HUES48 (cell line): ENCODE results near the gene PDE4B.
"Not testable (repeated sequence)": the region's sequence is repeated elsewhere in the genome, so short reads cannot be mapped to it uniquely, and the experiment has no call there.

Source experiments
- H3K27ac ChIP-seq: one replicate; pipeline ENCODE4 v1.7.0; 2013; ENCODE audit warnings: low read depth, low read length, inconsistent platforms
- H3K27me3 ChIP-seq: 2 replicates; pipeline ENCODE4 v1.6.1; 2013; ENCODE audit warnings: mild to moderate bottlenecking, low read length; ENCODE audit not compliant: control insufficient read depth, insufficient read depth
- H3K36me3 ChIP-seq: 2 replicates; pipeline ENCODE4 v1.6.1; 2013; ENCODE audit warnings: low read length; ENCODE audit not compliant: control insufficient read depth, insufficient read depth
- H3K4me1 ChIP-seq: 2 replicates; pipeline ENCODE4 v1.6.1; 2013; ENCODE audit warnings: mild to moderate bottlenecking, low read length; ENCODE audit not compliant: control insufficient read depth, insufficient read depth
- H3K4me3 ChIP-seq: 2 replicates; pipeline ENCODE4 v1.5.1; 2013; ENCODE audit warnings: mild to moderate bottlenecking, low read depth, low read length
- H3K9ac ChIP-seq: 2 replicates; pipeline ENCODE4 v1.6.1; 2013; ENCODE audit warnings: mild to moderate bottlenecking, low read depth, low read length, moderate library complexity
- H3K9me3 ChIP-seq: 2 replicates; pipeline ENCODE4 v1.6.1; 2013; ENCODE audit warnings: low read length; ENCODE audit not compliant: control insufficient read depth, insufficient read depth

The PDE4B gene

GRCh38 chr1:66132324-66132723, 339.6 kb downstream of the PDE4B start:
- Histone ChIP-seq H3K9me3 (no peaks in the 10 kb centered on the region), H3K4me1 (no peaks in the 10 kb centered on the region), H3K4me3 (no peak overlapping the region), H3K27ac (no peak overlapping the region), H3K27me3 (no peaks in the 10 kb centered on the region), H3K9ac (no peak overlapping the region), H3K36me3 (no peaks in the 10 kb centered on the region)

GRCh38 chr1:66134004-66134403, 341.3 kb downstream of the PDE4B start:
- H3K27ac ChIP-seq, result no peak overlapping the region
- no peak overlapping the region for H3K4me3 ChIP-seq
- no peaks in the 10 kb centered on the region for H3K27me3 ChIP-seq
- H3K9ac ChIP-seq, result no peak overlapping the region
- no peaks in the 10 kb centered on the region for H3K36me3 ChIP-seq
- H3K9me3 ChIP-seq, result no peaks in the 10 kb centered on the region
- no peaks in the 10 kb centered on the region for H3K4me1 ChIP-seq

GRCh38 chr1:66135161-66135560, 342.5 kb downstream of the PDE4B start:
- Histone ChIP-seq H3K27me3 (no peaks in the 10 kb centered on the region), H3K27ac (no peak overlapping the region), H3K9ac (no peak overlapping the region), H3K4me1 (peaks cover 2% of the 10 kb centered on the region; the same call in 1 of the 2 replicates), H3K36me3 (no peaks in the 10 kb centered on the region), H3K9me3 (no peaks in the 10 kb centered on the region), H3K4me3 (no peak overlapping the region)

DNA sequence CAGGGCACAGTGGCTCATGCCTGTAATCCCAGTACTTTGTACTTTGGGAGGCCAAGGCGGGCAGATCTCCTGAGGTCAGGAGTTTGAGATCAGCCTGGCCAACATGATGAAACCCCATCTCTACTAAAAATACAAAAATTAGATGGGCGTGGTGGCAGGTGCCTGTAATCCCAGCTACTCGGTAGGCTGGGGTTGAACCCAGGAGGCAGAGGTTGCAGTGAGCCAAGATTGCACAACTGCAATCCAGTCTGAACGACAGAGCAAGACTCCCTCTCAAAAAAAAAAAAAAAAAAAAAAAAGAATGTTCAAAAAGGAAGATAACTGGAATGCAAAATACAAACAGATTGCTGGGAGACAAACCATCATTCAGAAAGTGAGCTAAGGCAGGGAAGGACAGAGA, 343.7 kb downstream of the PDE4B start:
- not testable (repeated sequence) for H3K9me3 ChIP-seq, H3K9ac ChIP-seq, H3K36me3 ChIP-seq, H3K27me3 ChIP-seq, H3K4me3 ChIP-seq, H3K4me1 ChIP-seq, H3K27ac ChIP-seq

- Histone ChIP-seq H3K9ac (no peak overlapping the region), H3K27me3 (no peaks in the 10 kb centered on the region), H3K36me3 (no peaks in the 10 kb centered on the region), H3K9me3 (no peaks in the 10 kb centered on the region), H3K4me3 (no peak overlapping the region), H3K27ac (no peak overlapping the region), H3K4me1 (peaks cover 2% of the 10 kb centered on the region; the same call in 1 of the 2 replicates)
Measured at GRCh38 chr1:66137235-66137634, 344.5 kb downstream of the PDE4B start.

DNA sequence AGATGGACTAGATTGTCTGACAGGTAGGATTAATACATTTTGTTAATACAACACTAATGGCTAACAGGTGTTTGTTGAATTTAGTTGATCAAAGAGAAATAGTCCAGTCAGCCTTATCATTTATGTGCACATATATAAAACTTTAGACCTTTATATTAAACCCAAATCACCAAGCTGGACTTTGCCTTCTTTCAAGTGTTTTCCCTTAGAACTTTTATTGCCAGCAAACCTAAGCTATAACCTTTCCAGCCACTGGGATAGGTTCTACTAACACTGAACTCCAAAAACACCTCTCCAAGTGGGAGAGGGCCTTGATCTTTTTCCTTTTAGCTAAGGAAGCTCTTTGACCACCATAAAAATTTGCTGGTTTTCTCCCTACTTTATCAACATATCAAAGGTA, 345.9 kb downstream of the PDE4B start:
- no peak overlapping the region for H3K4me3 ChIP-seq
- no peaks in the 10 kb centered on the region for H3K27me3 ChIP-seq
- no peaks in the 10 kb centered on the region for H3K36me3 ChIP-seq
- H3K9ac ChIP-seq, result no peak overlapping the region
- peaks cover 2% of the 10 kb centered on the region; the same call in 1 of the 2 replicates for H3K4me1 ChIP-seq
- no peak overlapping the region for H3K27ac ChIP-seq
- no peaks in the 10 kb centered on the region for H3K9me3 ChIP-seq

DNA sequence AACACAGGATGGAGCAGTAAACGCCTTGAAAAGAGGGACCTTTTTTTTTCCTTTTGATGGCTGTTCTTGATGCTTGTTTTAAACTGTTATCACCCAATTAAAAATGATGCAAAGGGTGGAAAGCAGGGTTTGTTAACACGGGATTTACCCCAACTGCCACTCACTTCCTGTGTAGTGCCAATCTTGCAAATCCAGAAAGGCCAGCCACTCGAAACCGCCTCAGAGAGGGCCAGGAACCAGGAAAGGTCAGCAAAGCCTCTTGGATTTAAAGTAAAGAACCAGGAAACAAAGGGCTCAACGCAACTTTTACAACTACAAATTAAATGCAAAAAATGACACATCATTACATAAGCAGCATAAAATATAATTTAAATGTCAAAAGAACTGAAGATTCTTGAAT, 347.4 kb downstream of the PDE4B start:
- H3K9ac ChIP-seq, result no peak overlapping the region
- peaks cover 2% of the 10 kb centered on the region; the same call in 1 of the 2 replicates for H3K4me1 ChIP-seq
- no peak overlapping the region for H3K27ac ChIP-seq

GRCh38 chr1:66143651-66144050, 351.0 kb downstream of the PDE4B start:
- H3K4me1 ChIP-seq, result peaks cover 2% of the 10 kb centered on the region; the same call in 1 of the 2 replicates
- H3K4me3 ChIP-seq, result no peak overlapping the region
- no peak overlapping the region for H3K9ac ChIP-seq
- no peaks in the 10 kb centered on the region for H3K9me3 ChIP-seq
- no peak overlapping the region for H3K27ac ChIP-seq
- no peaks in the 10 kb centered on the region for H3K36me3 ChIP-seq
- no peaks in the 10 kb centered on the region for H3K27me3 ChIP-seq

More for the DNA sequence above, 347.4 kb downstream of the PDE4B start:
- Histone ChIP-seq H3K27me3 (no peaks in the 10 kb centered on the region), H3K4me3 (no peak overlapping the region), H3K9me3 (no peaks in the 10 kb centered on the region), H3K36me3 (no peaks in the 10 kb centered on the region)

GRCh38 chr1:66147226-66147835, 354.6 kb downstream of the PDE4B start:
- H3K4me1 ChIP-seq, result no peaks in the 10 kb centered on the region
- no peak overlapping the region for H3K9ac ChIP-seq
- H3K36me3 ChIP-seq, result no peaks in the 10 kb centered on the region
- no peaks in the 10 kb centered on the region for H3K9me3 ChIP-seq
- no peak overlapping the region for H3K27ac ChIP-seq
- no peak overlapping the region for H3K4me3 ChIP-seq
- no peaks in the 10 kb centered on the region for H3K27me3 ChIP-seq

DNA sequence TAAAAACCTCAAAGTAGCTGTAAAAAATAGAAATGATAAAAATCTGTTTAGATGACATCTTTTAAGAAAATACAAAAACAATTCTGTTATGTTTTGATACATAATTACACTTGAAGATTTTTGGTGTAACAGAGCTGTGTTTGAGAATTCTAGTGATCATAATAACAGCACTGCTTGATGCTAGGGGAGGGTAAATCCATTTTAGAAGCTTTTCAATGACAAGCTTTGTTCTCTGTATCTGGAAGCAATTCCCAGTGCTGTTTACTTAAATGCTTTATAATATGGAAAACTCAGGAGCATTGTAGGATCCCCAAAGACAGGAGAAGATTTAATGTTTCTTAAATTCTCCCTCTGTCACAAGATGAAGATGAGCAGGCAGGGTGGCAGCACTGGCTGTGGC, 359.3 kb downstream of the PDE4B start:
- Histone ChIP-seq H3K27me3 (no peaks in the 10 kb centered on the region), H3K27ac (no peak overlapping the region), H3K4me1 (0 out of 2 replicates have a peak, but pooled peaks cover 3% of the 10 kb centered on the region), H3K36me3 (no peaks in the 10 kb centered on the region), H3K4me3 (no peak overlapping the region), H3K9me3 (no peaks in the 10 kb centered on the region), H3K9ac (no peak overlapping the region)

- H3K9ac ChIP-seq, result no peak overlapping the region
- H3K27ac ChIP-seq, result no peak overlapping the region
Measured at GRCh38 chr1:66154394-66154793, 361.7 kb downstream of the PDE4B start.

More at GRCh38 chr1:66154394-66154793, 361.7 kb downstream of the PDE4B start:
- Histone ChIP-seq H3K4me3 (no peak overlapping the region), H3K9me3 (no peaks in the 10 kb centered on the region), H3K27me3 (no peaks in the 10 kb centered on the region), H3K36me3 (no peaks in the 10 kb centered on the region), H3K4me1 (0 out of 2 replicates have a peak, but pooled peaks cover 3% of the 10 kb centered on the region)
